Dermis microvascular lymphatic vessel endothelial cell (primary cell): ENCODE measurements around the gene PDZRN3. TPM values are rescaled to one million over a fixed set of nuclear protein-coding genes. Genes with fewer than 3 reads are reported as not detected.

Source experiments
- DNase-seq, 2 donors: peaks; one replicate each; pipeline versions ENCODE4 v3.0.0 to v3.0.0-alpha.2; 2010; ENCODE audit warnings: low read depth in 2 of 2
- total RNA-seq: library from RNA; depleted of rRNA; stranded (reverse); fragments of >200 nt; gene quantifications from 2 replicates; pipeline ENCODE4 v1.2.1, GENCODE V29; 2014

Gene PDZRN3
- total RNA-seq = under 0.01 and 0.13 TPM in 2 replicates

DNA sequence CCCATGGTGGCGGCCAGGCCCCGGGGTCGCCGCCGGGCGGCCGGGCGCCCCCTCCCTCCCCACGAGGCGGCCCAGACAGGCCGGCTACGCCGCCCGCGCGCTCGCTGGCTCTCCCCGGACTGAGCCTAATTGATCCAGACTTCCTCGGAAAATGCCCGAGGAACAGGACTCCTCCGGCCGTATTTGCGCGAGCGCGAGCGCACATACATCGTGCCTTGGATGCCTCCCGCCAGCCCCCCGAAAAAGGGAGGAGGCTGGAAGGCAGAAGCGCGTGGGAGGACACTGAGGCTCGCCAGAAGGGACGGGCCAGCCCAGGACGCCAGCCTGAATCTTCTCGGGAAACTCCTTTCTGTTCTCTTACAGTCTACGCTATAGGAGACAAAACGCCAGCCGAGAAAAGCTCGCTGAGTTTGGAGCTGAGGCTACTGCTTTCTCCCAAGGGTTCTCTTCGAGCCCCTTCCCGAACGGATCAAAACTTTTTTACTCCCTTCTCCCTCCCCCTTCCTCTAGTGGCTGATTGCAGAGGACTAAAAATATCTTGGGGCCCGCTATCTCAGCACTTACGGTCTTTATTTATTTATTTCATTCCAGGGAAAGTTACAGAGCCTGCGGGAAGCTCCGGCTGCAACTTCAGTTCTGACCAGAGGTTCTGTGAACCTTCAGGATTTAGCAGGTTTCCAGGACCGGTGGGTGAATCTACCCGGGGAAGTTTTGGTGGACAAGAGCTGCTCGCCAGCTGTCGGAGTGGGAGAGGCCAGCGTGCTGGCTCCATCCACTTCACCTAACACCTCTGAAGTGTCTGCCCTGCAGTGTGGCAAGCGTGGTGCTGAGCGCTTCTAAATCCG is at the start of gene PDZRN3:
Gene PDZRN3 (minus strand): TSS at position 121 of the 845 bp plus-strand sequence.
- peak in 1 of 2 donors; percentile 5 for DNase-seq

DNA sequence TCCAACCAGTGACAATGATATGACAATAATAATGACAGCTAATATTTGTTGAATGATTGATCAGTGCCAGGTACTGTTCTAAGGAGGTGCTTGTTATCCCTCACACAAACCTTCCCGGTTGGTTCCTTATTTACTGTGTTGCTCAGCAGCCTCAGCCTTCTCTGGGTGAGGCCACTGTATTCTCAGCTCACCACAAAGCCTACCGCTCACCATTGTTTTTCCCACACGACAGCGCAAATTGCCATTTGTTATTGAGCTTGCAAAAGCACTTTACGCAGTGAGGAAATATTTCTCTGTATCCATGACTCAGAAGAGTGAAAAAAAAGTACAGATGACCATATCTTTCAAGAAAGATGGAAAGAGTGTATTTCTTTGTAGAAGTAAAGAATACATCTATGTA is 49.5 kb upstream of the PDZRN3 start:
- DNase-seq = no peak

DNA sequence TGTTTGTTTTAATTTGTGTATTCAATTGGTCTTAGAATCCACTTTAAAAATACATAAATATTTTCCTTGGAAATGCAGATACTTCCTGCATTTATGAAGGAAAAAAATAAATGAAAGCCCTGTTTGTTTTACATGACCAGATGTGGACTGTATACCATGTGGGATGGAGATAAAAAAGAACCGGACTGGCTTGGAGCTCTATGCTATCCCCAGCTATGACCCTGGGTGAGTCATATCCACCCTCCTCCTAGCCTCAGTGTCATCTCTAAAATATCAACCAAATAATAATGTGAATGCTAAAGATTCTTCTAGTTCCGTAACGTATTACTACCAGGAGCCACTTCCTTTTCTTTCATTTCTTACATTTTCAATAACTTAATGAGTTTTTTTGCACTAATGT is 44.5 kb upstream of the PDZRN3 start:
- peak; percentile 5 to 12 for DNase-seq

DNA sequence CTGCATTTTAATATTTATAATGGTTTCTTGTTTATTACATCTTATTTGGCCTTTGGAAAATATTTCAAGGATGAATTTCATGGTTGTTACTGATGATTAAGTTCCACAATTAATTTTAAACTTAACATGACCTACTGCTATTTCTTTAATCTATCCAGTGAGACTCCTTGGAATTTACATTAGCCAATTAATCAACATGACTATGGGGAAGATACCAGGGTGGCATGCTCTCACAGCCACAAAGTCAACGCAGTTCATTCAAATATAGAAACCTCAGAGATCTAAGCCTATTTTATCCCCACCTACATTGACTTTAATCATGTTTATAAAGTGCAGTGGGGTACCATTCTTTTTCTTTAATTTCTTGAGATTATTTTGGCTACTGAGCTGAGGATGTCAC is 43.6 kb upstream of the PDZRN3 start:
- DNase-seq = no peak

DNA sequence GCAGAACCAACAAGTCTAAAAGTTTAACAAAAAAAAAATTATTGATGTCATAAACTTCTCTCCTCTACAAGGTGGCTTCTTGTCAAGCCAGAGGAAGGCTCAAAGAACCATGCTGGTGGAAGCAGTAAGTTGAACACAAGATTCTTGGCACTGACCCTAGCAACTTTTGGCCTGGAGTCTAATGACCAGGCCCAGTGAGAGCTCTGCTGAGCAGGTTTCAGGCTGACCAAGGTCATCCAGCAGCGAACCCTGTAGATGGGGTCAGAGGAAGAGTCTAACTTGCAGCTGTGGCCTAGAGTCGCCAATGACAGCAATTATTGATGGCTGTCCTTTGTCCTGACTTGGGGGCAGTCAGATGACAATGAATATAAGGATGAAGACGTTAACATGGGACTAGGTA is 43.1 kb upstream of the PDZRN3 start:
- DNase-seq = no peak

DNA sequence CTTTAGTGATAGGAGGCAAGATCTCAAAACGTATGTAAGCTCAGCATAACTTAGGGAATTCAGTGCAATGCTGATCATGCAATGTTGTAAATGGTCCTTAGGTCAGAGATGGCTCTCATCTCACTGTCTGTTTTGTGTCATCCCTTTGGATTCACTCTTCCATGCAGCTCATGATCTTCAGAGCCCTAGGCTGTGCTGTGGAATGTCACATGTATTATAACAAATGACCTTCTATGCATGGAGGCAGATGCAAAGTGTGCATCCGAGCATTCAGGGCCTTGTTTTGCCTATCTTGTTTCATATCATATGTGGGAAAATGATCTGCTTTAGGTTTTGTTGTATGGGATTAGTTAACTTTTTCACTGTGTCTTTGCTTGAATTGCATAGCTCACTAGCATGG is 40.5 kb upstream of the PDZRN3 start:
- DNase-seq = no peak

DNA sequence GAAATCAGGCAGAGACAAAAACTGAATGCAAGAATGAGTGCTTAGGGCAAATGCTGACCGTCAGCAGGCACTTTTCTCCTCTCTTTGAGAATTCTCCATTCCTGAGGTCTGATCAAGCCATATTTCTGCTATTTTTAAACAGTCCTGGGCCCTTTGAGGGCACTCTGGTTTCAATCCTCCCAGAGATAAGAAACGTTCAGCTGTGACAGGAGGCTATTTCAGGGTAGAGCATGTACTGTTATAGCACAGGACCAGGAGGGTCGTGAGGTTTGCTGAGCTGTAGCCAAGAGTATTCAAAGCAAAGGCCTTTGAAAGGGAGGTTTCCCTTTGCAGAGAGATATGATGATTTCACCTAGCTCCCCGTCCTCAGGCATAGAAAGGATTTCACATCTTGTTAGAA is 39.6 kb upstream of the PDZRN3 start:
- no peak for DNase-seq

DNA sequence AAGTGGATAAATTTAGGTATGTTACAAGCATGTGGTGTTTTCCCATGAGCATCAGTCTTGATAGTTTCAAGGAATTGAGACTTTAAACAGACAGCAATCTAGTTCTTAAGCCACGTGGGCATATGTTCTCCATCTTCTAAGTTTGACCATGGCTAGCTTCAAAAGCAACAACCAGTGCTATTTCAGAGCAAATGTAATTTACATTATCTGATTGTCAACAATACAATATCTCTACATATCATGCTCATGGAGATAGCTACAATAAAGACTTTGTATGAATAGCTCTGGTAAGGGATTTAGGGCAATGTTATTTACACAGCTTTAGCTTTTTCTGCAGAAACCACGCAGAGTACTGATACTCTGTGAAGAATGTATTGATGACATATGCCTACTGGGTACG is 38.8 kb upstream of the PDZRN3 start:
- DNase-seq = no peak

DNA sequence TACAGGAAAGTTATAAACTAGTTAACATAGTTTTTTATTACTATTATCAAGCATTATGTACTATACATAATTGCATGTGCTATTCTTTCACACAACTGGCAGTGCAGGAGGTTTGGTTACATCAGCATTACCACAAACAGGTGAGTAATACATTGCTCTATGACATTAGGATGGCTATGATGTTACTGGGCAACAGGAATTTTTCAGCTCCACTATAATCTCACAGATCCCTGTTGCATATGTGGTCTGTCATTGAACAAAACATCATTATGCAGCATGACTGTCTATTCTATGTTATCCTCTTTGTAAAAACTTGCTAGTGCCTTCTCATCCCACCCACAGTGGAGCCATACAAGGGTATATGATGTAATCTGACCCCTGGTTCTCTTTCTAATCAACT is 36.5 kb upstream of the PDZRN3 start:
- DNase-seq = no peak

DNA sequence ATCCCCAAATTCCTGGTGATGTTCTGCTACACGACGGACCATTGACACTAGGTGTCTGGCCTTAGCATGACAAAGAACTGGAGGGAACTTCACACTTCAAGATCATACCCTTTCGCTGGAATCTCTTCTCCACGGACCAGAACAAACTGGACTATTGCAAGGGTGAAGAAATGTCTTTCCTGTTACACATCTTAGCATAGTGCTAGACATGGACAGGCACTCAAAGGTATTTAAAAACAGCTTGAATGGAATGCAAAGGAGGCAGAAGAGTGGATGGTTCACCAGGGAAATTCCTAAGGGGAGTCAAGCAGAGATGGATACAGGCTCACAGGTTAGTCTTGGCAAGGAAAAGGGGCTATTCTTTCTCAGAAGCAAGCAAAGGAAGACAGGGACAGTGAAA is 33.5 kb upstream of the PDZRN3 start:
- no peak for DNase-seq

DNA sequence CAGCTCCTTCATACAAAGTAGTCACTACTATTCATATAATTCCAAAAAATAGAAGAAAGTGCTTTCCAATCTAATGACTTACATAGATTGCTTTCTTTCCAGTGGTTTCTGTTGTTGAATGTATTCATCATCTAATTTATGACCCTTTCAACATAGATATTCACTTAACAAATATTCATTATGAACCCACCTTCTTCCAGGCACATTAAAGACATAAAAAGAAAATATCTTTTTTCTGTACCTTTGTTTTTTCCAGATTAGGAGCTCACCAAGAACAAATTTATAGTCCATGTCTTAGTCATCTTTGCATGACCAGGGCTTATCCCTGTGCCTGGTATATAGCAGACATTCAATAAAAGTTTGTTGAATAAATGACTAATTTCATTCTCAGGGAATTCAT is 32.4 kb upstream of the PDZRN3 start:
- no peak for DNase-seq

DNA sequence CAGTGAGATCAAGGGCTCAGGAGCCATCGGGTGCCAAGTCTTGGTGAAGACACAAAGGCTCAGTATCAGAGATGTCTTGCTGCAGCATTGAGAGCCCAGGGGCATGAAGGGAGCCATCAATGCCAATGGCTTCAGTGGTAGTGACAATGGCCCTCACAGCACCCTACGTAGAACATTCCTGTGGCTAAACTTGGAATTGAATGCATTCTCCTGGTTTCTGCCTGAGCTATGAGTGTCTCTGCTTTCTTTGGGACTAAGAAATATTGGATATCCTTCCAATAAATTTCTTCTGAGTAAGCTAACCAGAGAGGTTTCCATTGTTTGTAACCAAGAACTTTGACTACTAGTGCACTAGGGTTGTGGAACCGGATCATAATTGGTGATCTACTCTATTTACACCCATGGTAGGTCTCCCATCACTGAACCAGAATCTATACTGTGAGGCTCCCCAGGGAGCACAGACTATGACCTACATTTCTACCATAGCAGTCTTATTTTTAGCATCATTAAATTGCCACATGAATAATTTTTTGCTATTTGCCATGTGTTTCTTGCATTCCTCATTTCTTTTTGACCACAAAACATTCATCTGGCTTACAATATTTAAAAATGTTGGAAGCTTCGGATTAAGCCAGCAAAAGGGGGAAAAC is 31.6 kb upstream of the PDZRN3 start:
- no peak for DNase-seq

DNA sequence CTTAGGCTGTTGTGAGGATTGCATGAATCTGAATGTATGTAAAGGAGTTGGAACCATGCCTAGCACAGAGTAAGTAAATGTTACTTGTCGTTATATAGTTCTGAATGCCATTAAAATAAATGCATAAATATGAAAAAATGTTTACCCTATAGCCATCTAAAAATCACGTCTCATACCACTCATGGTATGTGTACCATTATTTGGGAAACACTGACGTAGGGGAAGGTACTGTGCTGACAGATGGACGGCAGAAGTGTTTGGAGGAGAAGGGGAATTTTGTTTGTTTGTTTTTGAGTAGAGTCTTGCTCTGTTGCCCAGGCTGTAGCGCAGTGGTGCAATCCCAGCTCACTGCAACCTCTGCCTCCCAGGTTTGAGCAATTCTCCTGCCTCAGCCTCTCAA is 30.5 kb upstream of the PDZRN3 start:
- DNase-seq = no peak

DNA sequence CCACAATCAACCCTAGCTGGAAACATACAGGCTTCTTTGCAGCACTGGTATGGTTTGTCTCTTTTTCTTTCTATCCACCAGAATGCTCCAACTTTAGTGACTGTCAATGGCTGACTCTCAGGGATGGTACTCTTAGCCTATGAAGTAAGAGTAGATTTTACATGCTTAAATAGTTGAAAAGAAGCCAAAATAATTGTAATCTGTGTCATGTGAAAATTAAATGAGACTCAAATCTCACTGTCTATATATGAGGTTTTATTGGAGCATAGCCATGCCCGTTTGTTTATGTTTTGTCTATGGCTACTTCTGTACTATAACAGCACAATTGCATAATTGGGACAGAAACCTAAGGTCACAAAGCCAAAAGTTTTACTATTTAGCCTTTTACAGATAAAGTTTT is 29.1 kb upstream of the PDZRN3 start:
- no peak for DNase-seq

DNA sequence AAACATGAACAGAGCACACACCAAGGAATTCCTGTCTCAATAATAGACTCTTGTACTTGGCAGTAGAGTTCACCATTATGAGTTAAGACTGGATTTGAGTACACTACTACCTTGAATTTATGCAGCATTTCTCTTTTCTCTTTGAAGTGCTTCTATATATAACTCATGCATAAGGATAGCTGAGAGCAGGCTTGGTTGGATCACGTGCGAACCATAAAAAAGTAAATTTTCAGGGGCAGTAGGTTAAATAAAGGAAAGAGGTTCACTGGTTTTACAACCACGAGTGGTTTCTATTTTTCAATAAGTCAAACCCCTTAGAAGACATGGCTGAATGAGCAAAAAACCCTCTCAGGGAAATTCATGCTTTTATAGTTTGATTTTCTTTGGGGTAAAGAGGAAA is 28.6 kb upstream of the PDZRN3 start:
- DNase-seq = no peak

DNA sequence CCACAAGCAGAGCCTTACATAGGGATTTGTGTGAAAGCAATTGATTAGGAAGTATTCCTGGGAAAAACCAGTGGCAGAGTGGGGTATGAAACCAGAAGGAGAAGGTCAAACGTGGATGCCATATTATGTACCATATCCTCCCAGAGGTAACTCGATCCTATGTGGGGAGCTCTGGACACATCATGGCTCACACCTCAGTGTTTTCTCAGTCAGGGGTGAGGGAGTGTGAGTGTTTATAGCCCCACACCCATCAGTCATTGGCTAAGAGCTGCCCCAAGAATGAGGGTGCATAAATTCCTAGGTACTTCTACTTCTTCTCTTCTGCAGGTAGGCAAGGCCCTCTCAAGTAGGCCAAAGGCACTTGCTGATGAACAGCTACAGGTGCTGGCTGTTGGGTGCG is 28.2 kb upstream of the PDZRN3 start:
- DNase-seq = no peak

DNA sequence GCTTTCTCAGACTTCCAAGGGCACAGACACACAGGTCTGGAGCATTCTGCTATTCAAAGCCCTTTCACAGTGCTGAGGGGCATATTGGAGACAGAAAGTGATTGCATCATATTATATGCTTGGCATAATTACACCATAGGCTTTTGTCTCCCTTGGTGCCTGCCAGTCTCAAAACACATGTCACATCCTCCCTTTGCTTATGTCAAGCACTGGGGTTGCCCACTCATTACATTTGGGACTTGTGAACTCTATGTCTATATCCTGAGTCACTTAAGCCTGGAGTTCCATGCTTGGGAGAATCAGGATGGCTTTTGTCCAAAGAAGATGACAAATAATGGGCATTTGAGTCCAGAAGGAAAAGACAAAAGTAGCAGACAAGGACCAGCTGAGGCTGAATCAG is 12.3 kb upstream of the PDZRN3 start:
- no peak for DNase-seq

DNA sequence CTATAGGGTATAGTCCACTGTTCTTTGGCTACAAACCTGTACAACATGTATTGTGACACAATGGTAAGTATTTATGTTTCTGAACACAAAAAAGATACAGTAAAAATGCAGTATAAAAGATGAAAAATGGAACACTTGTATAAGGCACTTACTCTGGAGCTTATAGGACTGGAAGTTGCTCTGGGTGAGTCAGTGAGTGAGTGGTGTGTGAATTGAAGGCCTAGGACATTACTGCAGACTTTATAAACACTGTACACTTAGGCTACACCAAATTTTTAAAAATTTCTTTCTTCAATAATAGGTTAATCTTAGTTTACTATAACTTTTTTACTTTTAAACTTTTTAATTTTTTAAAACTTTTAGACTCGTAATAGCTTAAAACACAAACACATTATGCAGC is 10.5 kb upstream of the PDZRN3 start:
- DNase-seq = no peak

DNA sequence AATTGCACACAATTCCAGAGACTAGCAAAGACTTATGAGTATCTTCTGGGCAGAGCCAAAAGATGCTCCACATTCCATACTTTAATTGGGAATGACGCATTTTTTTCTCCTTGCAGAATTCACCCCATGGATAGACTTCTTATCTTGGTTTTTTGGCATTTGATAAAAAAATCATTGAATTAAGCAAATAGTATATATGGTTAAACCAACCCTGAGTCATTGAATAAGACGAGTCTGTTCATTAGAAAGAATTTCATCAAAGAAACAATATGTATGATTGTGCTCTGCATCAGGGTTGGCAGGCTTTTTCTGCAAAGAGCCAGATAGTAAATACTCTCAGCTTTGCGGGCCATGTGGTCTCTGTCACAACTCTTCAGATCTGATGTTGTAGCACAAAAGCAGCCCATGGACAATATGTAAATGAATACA is 9.2 kb upstream of the PDZRN3 start:
- no peak for DNase-seq

DNA sequence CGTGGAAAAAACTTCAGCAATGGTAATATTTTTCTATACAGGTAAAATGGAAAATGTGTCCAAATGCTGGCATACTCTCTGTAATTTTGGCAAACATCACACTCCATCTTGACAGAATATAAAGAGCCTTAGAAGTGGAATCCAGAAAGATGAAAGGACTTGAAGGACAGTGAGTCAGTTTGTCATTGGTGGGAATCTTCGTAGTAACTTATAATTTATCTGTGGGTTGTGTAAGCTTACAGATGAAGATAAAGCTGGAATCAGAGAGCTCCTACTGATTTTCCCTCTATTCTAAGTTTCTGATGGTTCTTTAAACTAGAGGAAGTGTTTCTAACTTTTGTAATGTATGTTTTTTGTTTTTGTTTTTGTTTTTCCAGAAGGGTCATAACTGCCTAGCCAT is 8.7 kb upstream of the PDZRN3 start:
- DNase-seq = no peak

DNA sequence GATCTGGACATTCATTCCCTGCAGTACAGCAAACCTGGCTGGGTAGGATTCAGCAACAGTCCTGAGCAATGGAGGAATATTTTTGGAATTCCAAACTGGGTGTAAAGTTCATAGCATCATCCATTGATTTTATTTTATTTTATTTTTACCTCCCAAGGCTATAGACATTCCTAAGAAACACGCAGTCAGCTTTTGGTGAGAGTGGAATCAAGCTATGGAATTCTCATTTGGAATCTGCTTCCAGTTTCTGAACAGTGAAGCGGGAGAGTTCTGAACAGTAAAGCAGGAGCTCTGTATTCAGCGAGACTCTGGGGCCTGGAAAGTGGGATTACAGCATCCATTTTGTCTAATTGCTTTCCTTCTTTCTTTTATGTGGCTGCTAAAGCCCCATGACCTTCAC is 1.4 kb upstream of the PDZRN3 start:
- no peak for DNase-seq

DNA sequence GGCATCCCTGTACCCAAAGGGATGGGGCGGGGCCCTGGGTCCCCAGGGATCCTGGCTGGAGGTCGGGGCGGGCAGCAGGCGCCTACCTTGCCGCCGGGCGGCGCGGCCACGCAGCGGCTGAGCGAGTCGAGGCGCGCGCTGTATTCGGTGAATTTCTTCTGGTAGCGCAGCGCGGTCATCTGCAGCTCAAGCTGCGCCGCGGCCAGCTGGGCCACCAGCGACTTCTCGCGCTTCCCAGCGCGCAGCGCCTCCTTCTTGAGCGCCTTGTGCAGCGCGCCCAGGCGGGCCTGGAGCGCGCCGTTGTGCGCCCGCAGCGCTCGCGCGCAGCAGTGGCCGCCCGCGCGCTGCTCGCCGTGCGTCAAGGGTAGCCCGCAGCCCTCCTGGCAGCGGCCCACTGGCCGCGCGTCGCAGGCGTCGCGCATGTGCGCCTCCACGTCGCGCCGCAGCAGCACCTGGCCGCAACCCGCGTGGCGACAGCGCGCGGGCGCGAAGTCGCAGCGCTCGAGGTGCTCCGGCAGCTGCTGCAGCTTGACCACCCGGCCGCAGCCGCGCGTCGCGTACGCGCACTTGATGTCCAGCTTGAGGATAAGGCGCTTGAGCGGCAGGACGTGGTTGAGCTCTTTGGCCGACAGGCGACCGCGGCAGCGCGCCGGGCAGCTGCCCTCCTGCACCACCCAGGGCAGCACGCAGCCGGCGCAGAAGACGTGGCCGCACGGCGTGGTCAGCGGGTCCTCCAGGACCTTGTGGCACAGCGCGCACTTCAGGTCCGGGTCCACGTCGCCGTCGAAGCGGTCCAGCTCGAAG is 522 bp downstream of the PDZRN3 start:
- DNase-seq = peak; percentile 4 to 29
